RPMI7951 (cell line): Measurements from ENCODE around the gene IFRD2. TPM values are rescaled to one million over a fixed set of nuclear protein-coding genes. Genes with fewer than 3 reads are reported as not detected.
"Not testable (repeated sequence)": the region's sequence is repeated elsewhere in the genome, so short reads cannot be mapped to it uniquely, and the experiment has no call there.

Source experiments
- DNase-seq: peaks from one replicate; pipeline ENCODE4 v3.0.0-alpha.2; 2012; ENCODE audit warnings: low read depth
- total RNA-seq: library from RNA; depleted of rRNA; stranded (reverse); fragments of >200 nt; shearing (Covaris generic); gene quantifications from 2 replicates; pipeline ENCODE4 v1.2.3, GENCODE V29; 2014

Gene IFRD2
- total RNA-seq, 1 experiment from 2014 or later, result 97.9 TPM

- DNase-seq, result peak; percentile 66
Observed at GRCh38 chr3:50324351-50325112, 32.3 kb upstream of the IFRD2 start.

- DNase-seq, result no peak
Observed at GRCh38 chr3:50323614-50324199, 31.5 kb upstream of the IFRD2 start.

- no peak for DNase-seq
Observed at GRCh38 chr3:50323092-50323600, 30.9 kb upstream of the IFRD2 start.

GRCh38 chr3:50322386-50323091, 30.3 kb upstream of the IFRD2 start, which contains the start of gene HYAL2:
Gene HYAL2 (minus strand): TSS chr3:50322745. CDS start chr3:50320489, 2,256 bp downstream.
- DNase-seq, result no peak

- DNase-seq, result no peak
Observed at GRCh38 chr3:50322115-50322385, 29.8 kb upstream of the IFRD2 start.

- DNase-seq, result peak; percentile 88
Observed at GRCh38 chr3:50321336-50322114, 29.3 kb upstream of the IFRD2 start.

GRCh38 chr3:50320853-50321335, 28.7 kb upstream of the IFRD2 start:
- peak; percentile 74 for DNase-seq

GRCh38 chr3:50319894-50320625, 27.8 kb upstream of the IFRD2 start:
- DNase-seq, result no peak

- DNase-seq, result no peak
Observed at GRCh38 chr3:50319181-50319893, 27.1 kb upstream of the IFRD2 start.

- DNase-seq, result no peak
Observed at GRCh38 chr3:50318615-50319014, 26.4 kb upstream of the IFRD2 start.

- DNase-seq, result no peak
Observed at GRCh38 chr3:50318163-50318562, 25.9 kb upstream of the IFRD2 start.

- DNase-seq, result no peak
Observed at GRCh38 chr3:50317300-50317699, 25.1 kb upstream of the IFRD2 start.

GRCh38 chr3:50316657-50317242, 24.5 kb upstream of the IFRD2 start:
- peak; percentile 54 for DNase-seq

- DNase-seq, result no peak
Observed at GRCh38 chr3:50314816-50315215, 22.6 kb upstream of the IFRD2 start.

GRCh38 chr3:50314342-50314741, 22.1 kb upstream of the IFRD2 start:
- no peak for DNase-seq

- DNase-seq, result not testable (repeated sequence)
Observed at GRCh38 chr3:50312041-50312440, 19.8 kb upstream of the IFRD2 start.

GRCh38 chr3:50304601-50305000, 12.4 kb upstream of the IFRD2 start:
- no peak for DNase-seq

GRCh38 chr3:50303013-50303815, 11.0 kb upstream of the IFRD2 start, which contains the start of gene HYAL1:
Gene HYAL1 (minus strand): TSS chr3:50303574. CDS start chr3:50302956, 618 bp downstream.
- DNase-seq, result no peak
